ENCODE results near the gene PRMT1. TPM values are rescaled to one million over a fixed set of nuclear protein-coding genes. Genes with fewer than 3 reads are reported as not detected.

PRMT1 gene
- total and polyA plus RNA-seq, 3 donors from 2014 or later, result 192 to 272 (median 201) TPM

DNA sequence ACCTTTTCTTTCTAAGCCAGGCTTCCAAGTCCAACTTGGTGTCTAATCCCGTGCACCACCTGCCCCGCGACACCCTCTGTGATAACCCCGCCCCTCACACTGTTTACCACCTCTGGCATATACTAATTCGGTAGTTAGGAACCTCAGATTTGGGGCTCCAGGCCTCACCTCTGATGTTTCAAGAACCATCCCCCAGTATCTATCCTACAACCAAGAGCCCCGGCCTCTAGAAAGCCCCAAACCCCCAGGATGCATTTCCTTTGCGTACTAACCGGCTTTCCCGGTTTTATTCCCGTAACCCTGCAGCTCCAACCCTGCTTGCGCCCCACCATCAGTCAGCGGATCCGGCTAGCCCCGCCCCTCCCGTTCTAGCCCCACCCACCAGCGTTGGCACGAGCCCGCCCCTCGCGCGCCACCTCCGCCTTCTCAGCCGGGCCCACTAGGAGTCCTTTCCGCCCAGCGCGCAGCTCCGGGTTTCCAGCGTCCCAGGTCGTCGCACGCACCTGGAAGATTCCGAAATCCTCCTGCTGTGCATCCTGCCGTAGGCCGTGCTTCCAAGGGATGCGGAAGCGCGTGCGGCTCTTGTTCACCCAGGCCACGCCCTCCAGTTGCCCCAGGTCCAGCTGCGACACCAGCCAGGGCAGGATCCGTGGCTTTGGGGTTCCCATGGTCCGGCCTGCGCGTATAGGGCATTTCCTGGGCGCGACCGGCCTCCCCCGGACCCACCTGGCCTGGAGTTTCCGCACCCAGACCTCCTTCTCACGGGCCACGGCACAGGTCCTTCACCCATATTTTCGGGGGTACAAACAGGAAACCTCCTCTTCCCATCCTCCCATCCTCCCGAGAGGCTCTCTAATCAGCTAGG lies 12.7 kb upstream of the PRMT1 start:
- no peaks in the 10 kb centered on the region for H3K9me3 ChIP-seq
- WGBS, 2 donors, result 1% methylated on average over 48 to 49 of the region's 53 CpGs
- H3K4me3 ChIP-seq, result peak overlapping the region; percentile 61 to 78
- H3K27ac ChIP-seq, result peak overlapping the region; percentile 83 to 85
- DNase-seq, result peak; percentile 93
- H3K36me3 ChIP-seq (ENCODE audit: low read depth, missing control alignments), result no peaks in the 10 kb centered on the region
- intact Hi-C loops (cut with DNase I; ENCODE audit: low total_unique reads), result no loop called here
- no peaks in the 10 kb centered on the region for H3K27me3 ChIP-seq
- TF ChIP-seq POLR2A (IDR thresholded peaks at IDR 0.05), result no peak
- TF ChIP-seq, protein P1, sequence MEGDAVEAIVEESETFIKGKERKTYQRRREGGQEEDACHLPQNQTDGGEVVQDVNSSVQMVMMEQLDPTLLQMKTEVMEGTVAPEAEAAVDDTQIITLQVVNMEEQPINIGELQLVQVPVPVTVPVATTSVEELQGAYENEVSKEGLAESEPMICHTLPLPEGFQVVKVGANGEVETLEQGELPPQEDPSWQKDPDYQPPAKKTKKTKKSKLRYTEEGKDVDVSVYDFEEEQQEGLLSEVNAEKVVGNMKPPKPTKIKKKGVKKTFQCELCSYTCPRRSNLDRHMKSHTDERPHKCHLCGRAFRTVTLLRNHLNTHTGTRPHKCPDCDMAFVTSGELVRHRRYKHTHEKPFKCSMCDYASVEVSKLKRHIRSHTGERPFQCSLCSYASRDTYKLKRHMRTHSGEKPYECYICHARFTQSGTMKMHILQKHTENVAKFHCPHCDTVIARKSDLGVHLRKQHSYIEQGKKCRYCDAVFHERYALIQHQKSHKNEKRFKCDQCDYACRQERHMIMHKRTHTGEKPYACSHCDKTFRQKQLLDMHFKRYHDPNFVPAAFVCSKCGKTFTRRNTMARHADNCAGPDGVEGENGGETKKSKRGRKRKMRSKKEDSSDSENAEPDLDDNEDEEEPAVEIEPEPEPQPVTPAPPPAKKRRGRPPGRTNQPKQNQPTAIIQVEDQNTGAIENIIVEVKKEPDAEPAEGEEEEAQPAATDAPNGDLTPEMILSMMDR (IDR thresholded peaks at IDR 0.05), result peak; percentile 18 to 42 (median 25)
- H3K4me1 ChIP-seq, result peaks cover 10% of the 10 kb centered on the region

DNA sequence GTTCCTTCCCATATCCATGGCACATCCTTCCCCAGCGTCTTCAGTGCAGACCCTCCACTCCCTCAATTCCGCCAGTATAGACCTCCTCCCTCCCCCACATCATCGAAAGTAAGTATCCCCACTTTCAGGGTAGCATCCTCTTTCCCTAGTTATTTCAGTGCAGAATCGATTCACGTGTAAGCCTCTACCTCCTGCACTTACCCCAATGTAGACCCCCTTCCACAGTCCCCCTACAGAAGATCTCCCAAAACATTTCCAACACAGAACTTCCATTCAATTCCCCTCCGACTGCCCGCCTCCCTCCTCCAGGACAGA lies 12.1 kb upstream of the PRMT1 start:
- H3K27ac ChIP-seq, result peak overlapping the region; percentile 83 to 85
- 0 to 1% methylated on average over 7 of the region's 7 CpGs for WGBS, 2 donors
- H3K4me1 ChIP-seq, result peaks cover 10% of the 10 kb centered on the region
- TF ChIP-seq, protein P1 (IDR thresholded peaks at IDR 0.05), result no peak
- TF ChIP-seq POLR2A (IDR thresholded peaks at IDR 0.05), result no peak
- no peaks in the 10 kb centered on the region for H3K9me3 ChIP-seq
- no peak for DNase-seq
- no peaks in the 10 kb centered on the region for H3K27me3 ChIP-seq
- H3K4me3 ChIP-seq, result peak overlapping the region; percentile 61 to 78
- intact Hi-C loops (cut with DNase I; ENCODE audit: low total_unique reads), result no loop called here
- H3K36me3 ChIP-seq (ENCODE audit: low read depth, missing control alignments), result no peaks in the 10 kb centered on the region

DNA sequence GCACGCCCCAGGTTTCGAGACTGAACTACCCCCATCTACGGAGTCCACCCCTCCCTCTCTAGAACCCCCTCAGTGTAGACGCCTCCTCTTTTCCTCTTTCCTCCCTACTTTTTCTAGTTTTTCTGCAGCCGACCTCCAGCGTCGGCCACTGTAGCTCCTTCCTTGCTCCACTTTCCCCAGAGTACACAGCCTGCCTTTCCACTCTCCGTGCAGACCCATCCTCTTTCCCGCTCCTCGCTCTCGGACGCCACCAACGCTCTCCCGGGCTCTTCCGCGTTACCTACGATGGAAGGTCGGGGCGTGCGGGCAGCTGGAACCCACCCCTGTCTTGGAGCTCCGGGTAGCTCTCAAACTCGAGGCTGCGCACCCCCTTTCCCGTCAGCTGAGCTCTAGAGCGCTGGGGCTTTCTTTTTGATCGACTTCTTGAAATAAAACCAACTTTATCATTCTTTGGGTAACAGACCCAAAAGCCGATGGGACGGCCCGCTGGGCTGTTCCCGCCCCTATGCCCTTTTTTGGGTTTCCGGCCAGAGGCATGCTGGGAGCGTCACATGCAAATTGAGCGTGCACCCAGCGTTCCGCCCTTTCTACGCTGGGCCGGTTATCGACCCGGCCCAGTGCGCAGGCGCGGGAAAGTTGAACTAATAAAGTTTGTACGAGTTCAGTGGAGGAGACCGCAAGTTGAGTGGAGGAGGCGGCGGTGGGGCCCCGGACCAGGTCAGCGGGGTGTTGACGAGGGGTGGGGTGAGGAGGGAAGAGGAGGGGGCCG lies 11.5 kb upstream of the PRMT1 start, which contains the start of the genes BCL2L12 and IRF3:
Gene BCL2L12 (plus strand): TSS at position 583 of the 769 bp plus-strand sequence. CDS start 760 bp downstream, outside the sequence.
Gene IRF3 (minus strand): TSS at position 507 of the 769 bp plus-strand sequence. CDS start 1,019 bp downstream, outside the sequence.
- WGBS, 2 donors, result 1% methylated on average over 50 of the region's 50 CpGs
- intact Hi-C loops (cut with DNase I; ENCODE audit: low total_unique reads), result no loop called here
- no peaks in the 10 kb centered on the region for H3K9me3 ChIP-seq
- peak within 1 kb of the TSS; percentile 61 to 78 for H3K4me3 ChIP-seq
- H3K27ac ChIP-seq, result peak within 1 kb of the TSS; percentile 83 to 85
- TF ChIP-seq POLR2A (IDR thresholded peaks at IDR 0.05), result peak; percentile 31
- TF ChIP-seq, protein P1 (IDR thresholded peaks at IDR 0.05), result no peak
- DNase-seq, result peak; percentile 97
- no peaks in the 10 kb centered on the region for H3K36me3 ChIP-seq (ENCODE audit: low read depth, missing control alignments)
- peaks cover 10% of the 10 kb centered on the region for H3K4me1 ChIP-seq
- no peaks in the 10 kb centered on the region for H3K27me3 ChIP-seq

DNA sequence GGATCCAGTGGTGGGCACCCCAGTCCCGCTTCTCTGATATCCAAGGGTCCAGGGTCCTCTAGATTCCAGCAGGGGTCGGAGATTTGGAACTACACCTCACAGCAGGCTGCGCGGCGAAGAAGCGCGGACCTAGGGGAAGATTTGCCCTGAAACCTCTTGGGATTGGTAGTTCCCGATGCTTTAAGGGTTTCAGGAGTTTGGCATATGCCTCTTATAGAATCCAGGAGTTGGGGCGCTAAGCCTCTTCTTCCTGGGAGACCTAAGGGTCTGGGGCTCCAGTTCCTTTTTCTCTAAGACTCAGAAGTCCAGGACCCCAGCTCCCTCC lies 11.0 kb upstream of the PRMT1 start:
- DNase-seq, result no peak
- H3K4me3 ChIP-seq, result peak overlapping the region; percentile 61 to 78
- H3K4me1 ChIP-seq, result peaks cover 10% of the 10 kb centered on the region
- WGBS, 2 donors, result 0 to 1% methylated on average over 9 of the region's 9 CpGs
- peak overlapping the region; percentile 50 to 85 for H3K27ac ChIP-seq
- TF ChIP-seq, protein P1 (IDR thresholded peaks at IDR 0.05), result no peak
- no peak for TF ChIP-seq POLR2A (IDR thresholded peaks at IDR 0.05)
- no peaks in the 10 kb centered on the region for H3K36me3 ChIP-seq (ENCODE audit: low read depth, missing control alignments)
- no peaks in the 10 kb centered on the region for H3K27me3 ChIP-seq
- no peaks in the 10 kb centered on the region for H3K9me3 ChIP-seq
- intact Hi-C loops (cut with DNase I; ENCODE audit: low total_unique reads), result no loop called here
